Heart left ventricle (tissue), 13 donors: ENCODE measurements around the gene DENND5A.

Source experiments
- POLR2A ChIP-seq, 2 donors: fragments of 450-650 bp; IDR thresholded peaks; one replicate each; pipeline ENCODE4 v1.6.1; 2017; ENCODE audit warnings: antibody characterized with exemption in 2 of 2, mild to moderate bottlenecking in 2 of 2, moderate library complexity in 2 of 2
- TF ChIP-seq, protein P1 (sequence below), 12 donors: fragments of 200-600 bp; sonication (generic) in 4 of 12; IDR thresholded peaks; one replicate each; pipeline versions ENCODE4 v1.5.0 to v1.8.0; 2018 to 2022; ENCODE audit warnings: antibody characterized with exemption in 12 of 12, mild to moderate bottlenecking in 5 of 12
- donor health status: ischemic (EF 13 %, LVEDD 7.1; RV severe dilation, severe dysfunction).
- donor health status: DM: no; HTN: yes; CAD: no.
- donor health status: DM: no; HTN: no; CAD: no.
- donor health status: ischemic (EF 25% LVEDD 6.9; RV normal size, moderate dysfunction).
- donor health status: ischemic (EF 25% LVEDD 5.7; RV mildly dilated, moderate dysfunction).
- donor health status: ischemic (EF 35%, LVEDD 5.7; RV mildly dilated, moderate dysfunction).
- donor health status: nonischemic (EF 11% LVEDD 7.7; RV severe dilation, severe dysfunction).
- donor health status: DM: yes; HTN: yes; CAD: no.
- donor health status: PGD.
- donor health status: ischemic (EF 29% LVEDD 5.4; RV normal size, mild dysfunction).
- donor health status: nonischemic (EF 23%, LVEDD 6.1; RV moderate dilation, normal function).

DNA sequence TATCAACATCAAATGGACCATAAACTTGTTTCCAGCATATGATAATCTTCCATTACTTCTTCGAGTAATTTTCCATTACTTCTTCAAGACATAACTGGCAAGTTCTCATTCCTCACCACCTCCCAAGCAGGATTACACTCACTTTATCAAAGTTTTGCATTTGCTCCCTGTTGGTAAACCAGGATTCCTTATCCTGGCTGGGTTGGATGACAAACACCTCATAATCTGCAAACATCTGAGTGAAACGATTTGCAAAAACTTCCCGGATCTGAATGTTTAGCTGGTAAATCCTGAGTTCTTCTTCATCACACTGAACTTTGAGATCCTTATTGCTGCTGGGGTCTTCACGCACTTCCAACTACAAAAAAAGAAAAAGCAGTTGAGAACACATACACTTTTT lies 86.4 kb downstream of the DENND5A start:
- no peak for TF ChIP-seq POLR2A (IDR thresholded peaks at IDR 0.05)
- TF ChIP-seq, protein P1, sequence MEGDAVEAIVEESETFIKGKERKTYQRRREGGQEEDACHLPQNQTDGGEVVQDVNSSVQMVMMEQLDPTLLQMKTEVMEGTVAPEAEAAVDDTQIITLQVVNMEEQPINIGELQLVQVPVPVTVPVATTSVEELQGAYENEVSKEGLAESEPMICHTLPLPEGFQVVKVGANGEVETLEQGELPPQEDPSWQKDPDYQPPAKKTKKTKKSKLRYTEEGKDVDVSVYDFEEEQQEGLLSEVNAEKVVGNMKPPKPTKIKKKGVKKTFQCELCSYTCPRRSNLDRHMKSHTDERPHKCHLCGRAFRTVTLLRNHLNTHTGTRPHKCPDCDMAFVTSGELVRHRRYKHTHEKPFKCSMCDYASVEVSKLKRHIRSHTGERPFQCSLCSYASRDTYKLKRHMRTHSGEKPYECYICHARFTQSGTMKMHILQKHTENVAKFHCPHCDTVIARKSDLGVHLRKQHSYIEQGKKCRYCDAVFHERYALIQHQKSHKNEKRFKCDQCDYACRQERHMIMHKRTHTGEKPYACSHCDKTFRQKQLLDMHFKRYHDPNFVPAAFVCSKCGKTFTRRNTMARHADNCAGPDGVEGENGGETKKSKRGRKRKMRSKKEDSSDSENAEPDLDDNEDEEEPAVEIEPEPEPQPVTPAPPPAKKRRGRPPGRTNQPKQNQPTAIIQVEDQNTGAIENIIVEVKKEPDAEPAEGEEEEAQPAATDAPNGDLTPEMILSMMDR (IDR thresholded peaks at IDR 0.05) = no peak
